ENCODE data around the gene ZMIZ1.

GRCh38 chr10:79171504-79171903 is 102.7 kb downstream of the ZMIZ1 start:
- TF ChIP-seq POLR2A (IDR thresholded peaks at IDR 0.05) = no peak
- TF ChIP-seq CTCF (IDR thresholded peaks at IDR 0.05) = no peak

Measured in adrenal gland (tissue), 5 donors.